Loucy (cell line): Measurements from ENCODE around the gene RAI1.

Experiments used
- H2AFZ ChIP-seq: fragments of 200-600 bp; sonication (generic); 2 replicates; pipeline ENCODE4 v1.6.0; 2016; ENCODE audit warnings: antibody characterized with exemption, mild to moderate bottlenecking, low read length, moderate library complexity
- H3F3A ChIP-seq: fragments of 200-600 bp; 2 replicates; pipeline ENCODE4 v1.6.0; 2016; ENCODE audit warnings: antibody characterized with exemption, low read depth, mild to moderate bottlenecking
- H3K27me3 ChIP-seq: fragments of 200-600 bp; sonication (generic); 2 replicates; pipeline ENCODE4 v1.6.1; 2014; ENCODE audit warnings: low read length, mild to moderate bottlenecking; ENCODE audit not compliant: insufficient read depth, poor library complexity, severe bottlenecking
- H3K36me3 ChIP-seq: fragments of 200-600 bp; sonication (generic); 2 replicates; pipeline ENCODE4 v1.6.1; 2016; ENCODE audit warnings: low read length; ENCODE audit not compliant: insufficient read depth
- H3K4me1 ChIP-seq: fragments of 200-600 bp; sonication (generic); 2 replicates; pipeline ENCODE4 v1.5.1; 2014; ENCODE audit warnings: low read length, mild to moderate bottlenecking; ENCODE audit not compliant: insufficient read depth, poor library complexity, severe bottlenecking
- H3K4me2 ChIP-seq: fragments of 200-600 bp; sonication (generic); 2 replicates; pipeline ENCODE4 v1.6.0; 2014; ENCODE audit warnings: antibody characterized with exemption, low read length, low read depth, mild to moderate bottlenecking; ENCODE audit not compliant: poor library complexity, severe bottlenecking
- H3K4me3 ChIP-seq: fragments of 200-600 bp; sonication (generic); 2 replicates; pipeline ENCODE4 v1.5.1; 2014; ENCODE audit warnings: low read length, mild to moderate bottlenecking, mixed read lengths; ENCODE audit not compliant: poor library complexity, severe bottlenecking
- H3K79me2 ChIP-seq: fragments of 200-600 bp; sonication (generic); 2 replicates; pipeline ENCODE4 v1.6.1; 2014; ENCODE audit warnings: low read length; ENCODE audit not compliant: insufficient read depth
- H3K9ac ChIP-seq: fragments of 200-600 bp; sonication (generic); 2 replicates; pipeline ENCODE4 v1.6.0; 2014; ENCODE audit warnings: mild to moderate bottlenecking, low read depth, low read length, moderate library complexity; ENCODE audit not compliant: poor library complexity, severe bottlenecking
- H3K9me2 ChIP-seq: fragments of 200-600 bp; sonication (generic); replicated peaks from 2 replicates; pipeline ENCODE4 v1.6.1; 2016; ENCODE audit warnings: low read depth, low read length, mixed read lengths
- H3K9me3 ChIP-seq: fragments of 200-600 bp; sonication (generic); 2 replicates; pipeline ENCODE4 v1.6.1; 2014; ENCODE audit warnings: mild to moderate bottlenecking, antibody characterized with exemption, low read length, low read depth; ENCODE audit not compliant: insufficient read depth
- H4K20me1 ChIP-seq: fragments of 200-600 bp; sonication (generic); 2 replicates; pipeline ENCODE4 v1.6.0; 2014; ENCODE audit warnings: antibody characterized with exemption, low read length, mild to moderate bottlenecking; ENCODE audit not compliant: insufficient read depth, poor library complexity, severe bottlenecking
- EZH2phosphoT487 ChIP-seq: fragments of 200-600 bp; IDR thresholded peaks from 2 replicates; pipeline ENCODE4 v1.6.1; 2018; ENCODE audit warnings: antibody characterized with exemption, mild to moderate bottlenecking, moderate library complexity, borderline replicate concordance
- TF ChIP-seq, protein P1 (sequence below): fragments of 200-600 bp; sonication (generic); conservative IDR thresholded peaks from 2 replicates; pipeline ENCODE4 v1.5.1; 2014; ENCODE audit warnings: mild to moderate bottlenecking, antibody characterized with exemption, low read length

Gene RAI1

GRCh38 chr17:17781591-17782496 is 100.6 kb downstream of the RAI1 start:
- Histone ChIP-seq H3K79me2 (peaks cover 81% of the 10 kb centered on the region), H3K9ac (peak overlapping the region; percentile 80), H2AFZ (no peak overlapping the region), H3F3A (no peaks in the 10 kb centered on the region), H3K4me2 (peak overlapping the region; percentile 75), H3K9me3 (no peaks in the 10 kb centered on the region), H3K9me2 (no peaks in the 10 kb centered on the region), H4K20me1 (peaks cover 67% of the 10 kb centered on the region), H3K4me3 (peak overlapping the region; percentile 80), H3K4me1 (peaks cover 40% of the 10 kb centered on the region), H3K36me3 (no peaks in the 10 kb centered on the region; the same call in 1 of the 2 replicates), H3K27me3 (no peaks in the 10 kb centered on the region)
- TF ChIP-seq, protein P1, sequence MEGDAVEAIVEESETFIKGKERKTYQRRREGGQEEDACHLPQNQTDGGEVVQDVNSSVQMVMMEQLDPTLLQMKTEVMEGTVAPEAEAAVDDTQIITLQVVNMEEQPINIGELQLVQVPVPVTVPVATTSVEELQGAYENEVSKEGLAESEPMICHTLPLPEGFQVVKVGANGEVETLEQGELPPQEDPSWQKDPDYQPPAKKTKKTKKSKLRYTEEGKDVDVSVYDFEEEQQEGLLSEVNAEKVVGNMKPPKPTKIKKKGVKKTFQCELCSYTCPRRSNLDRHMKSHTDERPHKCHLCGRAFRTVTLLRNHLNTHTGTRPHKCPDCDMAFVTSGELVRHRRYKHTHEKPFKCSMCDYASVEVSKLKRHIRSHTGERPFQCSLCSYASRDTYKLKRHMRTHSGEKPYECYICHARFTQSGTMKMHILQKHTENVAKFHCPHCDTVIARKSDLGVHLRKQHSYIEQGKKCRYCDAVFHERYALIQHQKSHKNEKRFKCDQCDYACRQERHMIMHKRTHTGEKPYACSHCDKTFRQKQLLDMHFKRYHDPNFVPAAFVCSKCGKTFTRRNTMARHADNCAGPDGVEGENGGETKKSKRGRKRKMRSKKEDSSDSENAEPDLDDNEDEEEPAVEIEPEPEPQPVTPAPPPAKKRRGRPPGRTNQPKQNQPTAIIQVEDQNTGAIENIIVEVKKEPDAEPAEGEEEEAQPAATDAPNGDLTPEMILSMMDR: no peak
- TF ChIP-seq EZH2phosphoT487: no peak

DNA sequence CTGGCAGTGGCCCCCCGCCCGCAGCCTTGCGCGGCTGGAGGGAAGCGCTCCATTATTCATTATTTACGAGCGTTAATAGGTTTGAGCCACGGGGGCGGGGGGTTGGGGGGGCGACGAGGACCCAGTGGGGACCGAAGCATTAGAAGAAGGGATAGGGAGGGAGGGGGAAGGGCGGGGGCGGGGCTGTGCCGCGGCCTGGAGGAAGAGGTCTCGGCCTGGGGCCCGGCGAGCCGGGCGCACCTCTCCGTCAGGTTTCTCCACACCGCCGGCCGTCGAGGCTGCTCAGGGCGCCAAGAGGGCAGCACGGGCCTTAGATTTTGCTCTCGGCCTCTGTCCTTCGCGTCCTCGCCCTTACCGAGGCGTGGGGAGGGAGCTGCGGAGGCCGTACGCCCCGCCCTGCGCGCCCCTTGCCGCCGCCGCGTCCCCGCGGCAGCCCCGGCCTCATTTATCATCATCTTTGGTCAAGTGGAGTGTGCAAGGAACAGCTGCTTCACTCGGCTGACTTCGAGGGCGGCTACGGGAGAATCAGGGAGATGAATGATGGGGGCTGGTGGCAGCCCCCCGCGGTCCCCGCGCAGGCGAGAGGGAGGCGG is 101.4 kb downstream of the RAI1 start:
- H3K9ac ChIP-seq: peak overlapping the region; percentile 80
- H3K79me2 ChIP-seq: peaks cover 81% of the 10 kb centered on the region
- H4K20me1 ChIP-seq: peaks cover 68% of the 10 kb centered on the region
- H2AFZ ChIP-seq: peak overlapping the region; percentile 59; the same call in 1 of the 2 replicates
- H3K4me1 ChIP-seq: peaks cover 40% of the 10 kb centered on the region
- no peaks in the 10 kb centered on the region for H3K27me3 ChIP-seq
- peak overlapping the region; percentile 75 for H3K4me2 ChIP-seq
- peak overlapping the region; percentile 80 for H3K4me3 ChIP-seq
- H3K36me3 ChIP-seq: no peaks in the 10 kb centered on the region; the same call in 1 of the 2 replicates
- TF ChIP-seq, protein P1: no peak
- TF ChIP-seq EZH2phosphoT487: no peak
- H3F3A ChIP-seq: no peaks in the 10 kb centered on the region
- no peaks in the 10 kb centered on the region for H3K9me3 ChIP-seq
- no peaks in the 10 kb centered on the region for H3K9me2 ChIP-seq

- Histone ChIP-seq H3F3A (no peaks in the 10 kb centered on the region), H4K20me1 (peaks cover 67% of the 10 kb centered on the region), H3K36me3 (no peaks in the 10 kb centered on the region; the same call in 1 of the 2 replicates), H3K9me3 (no peaks in the 10 kb centered on the region), H3K4me1 (peaks cover 40% of the 10 kb centered on the region), H3K79me2 (peaks cover 81% of the 10 kb centered on the region), H3K4me3 (peak overlapping the region; percentile 80), H3K9me2 (no peaks in the 10 kb centered on the region), H2AFZ (peak overlapping the region; percentile 59; the same call in 1 of the 2 replicates), H3K27me3 (no peaks in the 10 kb centered on the region), H3K4me2 (peak overlapping the region; percentile 75), H3K9ac (peak overlapping the region; percentile 80)
- no peak for TF ChIP-seq EZH2phosphoT487
- TF ChIP-seq, protein P1: peak; percentile 48
Measured at GRCh38 chr17:17783116-17783824, 102.0 kb downstream of the RAI1 start.
